Measurements from ENCODE around the gene GET3. TPM values are rescaled to one million over a fixed set of nuclear protein-coding genes. Genes with fewer than 3 reads are reported as not detected.
A peak's percentile ranks its signal among the peaks of the same experiment; 100 is the strongest.

The GET3 gene
- total RNA-seq, 2 donors from 2014 or later, result 46.4 to 56.9 TPM

DNA sequence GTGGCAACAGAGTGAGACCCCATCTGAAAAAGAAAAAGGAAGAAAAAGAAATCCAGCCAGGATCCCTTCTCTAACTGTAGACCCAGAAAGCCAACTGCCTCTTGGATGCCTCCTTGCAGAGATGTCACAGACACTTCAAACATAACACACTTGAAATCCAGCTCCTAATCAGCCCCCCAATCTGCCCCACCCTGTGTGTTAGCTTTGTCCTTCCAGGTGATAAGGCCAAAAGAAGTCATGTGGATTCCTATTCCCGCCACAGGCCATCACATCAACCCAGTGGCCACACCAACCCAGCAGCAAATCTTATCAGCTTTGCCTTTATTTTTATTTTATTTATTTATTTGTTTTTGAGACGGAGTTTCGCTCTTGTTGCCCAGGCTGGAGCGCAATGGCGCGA lies 22.4 kb downstream of the GET3 start:
- H3K27ac Mint-ChIP-seq, result no peak overlapping the region
- H3K36me3 Mint-ChIP-seq, result no peaks in the 10 kb centered on the region
- ATAC-seq (no peak), DNase-seq (ENCODE audit: low spot score in 2 of 2) (no peak)
- H3K9me3 Mint-ChIP-seq, result no peaks in the 10 kb centered on the region

DNA sequence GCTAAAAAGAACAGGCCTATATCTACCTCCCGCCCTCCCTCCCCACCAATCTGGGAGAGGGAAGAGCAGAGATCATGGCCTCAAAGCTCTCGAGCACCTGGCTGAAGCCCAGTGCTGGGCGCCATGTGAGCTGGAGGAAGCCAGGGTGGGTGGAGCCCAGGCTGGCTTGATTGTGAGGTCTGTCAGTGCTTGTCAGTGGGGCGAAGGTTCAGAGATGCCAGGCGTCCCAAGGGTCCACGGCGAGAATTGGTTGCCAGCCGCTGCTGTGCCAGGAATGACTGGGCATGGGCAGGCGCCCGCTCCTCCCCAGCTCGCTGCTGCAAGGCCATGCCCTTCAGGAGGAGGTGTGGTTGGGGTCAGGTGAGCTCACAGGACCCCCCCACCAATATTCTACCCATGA lies 25.8 kb downstream of the GET3 start:
- no peak for ATAC-seq
- H3K27ac Mint-ChIP-seq, result no peak overlapping the region
- no peak for DNase-seq (ENCODE audit: low spot score in 2 of 2)
- no peaks in the 10 kb centered on the region for H3K36me3 Mint-ChIP-seq
- no peaks in the 10 kb centered on the region for H3K9me3 Mint-ChIP-seq

DNA sequence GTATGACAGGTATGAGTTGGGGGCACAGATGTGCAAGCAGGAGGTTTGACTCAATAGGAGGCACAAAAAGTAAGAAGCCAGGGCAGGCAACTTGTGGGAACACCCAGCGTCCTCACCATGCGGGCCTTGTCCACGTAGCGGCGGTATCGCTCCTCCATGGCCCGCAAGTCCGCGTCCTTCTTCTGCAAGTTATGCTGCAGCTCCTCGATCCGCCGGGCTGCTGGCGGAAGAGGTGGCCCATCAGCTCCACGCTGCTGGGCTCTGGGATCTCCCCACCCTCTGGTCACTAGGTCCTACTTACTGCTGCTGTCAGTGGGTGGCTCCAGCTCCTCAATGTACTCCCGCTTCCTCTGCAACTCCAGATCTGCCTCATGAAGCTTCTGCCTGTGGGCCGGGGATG lies 27.4 kb downstream of the GET3 start:
- Mint-ChIP-seq H3K36me3 (no peaks in the 10 kb centered on the region), H3K27ac (no peak overlapping the region), H3K9me3 (no peaks in the 10 kb centered on the region)
- DNase-seq (ENCODE audit: low spot score in 2 of 2) (no peak), ATAC-seq (no peak)

DNA sequence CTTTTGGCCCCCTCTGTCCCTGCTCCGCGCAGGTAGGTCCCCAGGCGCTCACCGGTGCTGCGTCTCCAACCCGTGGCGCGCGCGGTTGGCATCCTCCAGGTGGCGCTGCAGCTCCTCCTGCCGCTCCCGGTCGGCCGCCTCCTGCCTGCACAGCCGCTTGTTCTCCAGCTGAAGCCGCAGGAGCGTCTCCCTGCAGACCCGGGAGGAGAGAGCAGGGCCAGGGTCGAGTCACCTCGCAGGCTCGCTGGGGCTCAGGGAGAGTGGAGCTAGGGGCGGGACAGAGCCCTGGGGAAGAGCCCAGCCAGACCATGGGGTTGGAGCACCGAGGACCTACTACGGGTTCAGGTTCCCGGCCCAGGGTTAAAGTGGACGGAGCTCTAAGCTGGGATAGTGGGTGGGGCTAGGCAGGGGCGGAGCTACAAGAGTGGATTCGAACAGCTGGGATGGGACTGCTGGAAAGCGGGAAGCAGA lies 28.8 kb downstream of the GET3 start:
- no peaks in the 10 kb centered on the region for H3K36me3 Mint-ChIP-seq
- H3K27ac Mint-ChIP-seq, result no peak overlapping the region
- DNase-seq (ENCODE audit: low spot score in 2 of 2), result peak; percentile 82 to 94
- ATAC-seq, result peak; percentile 91 to 92
- no peaks in the 10 kb centered on the region for H3K9me3 Mint-ChIP-seq

DNA sequence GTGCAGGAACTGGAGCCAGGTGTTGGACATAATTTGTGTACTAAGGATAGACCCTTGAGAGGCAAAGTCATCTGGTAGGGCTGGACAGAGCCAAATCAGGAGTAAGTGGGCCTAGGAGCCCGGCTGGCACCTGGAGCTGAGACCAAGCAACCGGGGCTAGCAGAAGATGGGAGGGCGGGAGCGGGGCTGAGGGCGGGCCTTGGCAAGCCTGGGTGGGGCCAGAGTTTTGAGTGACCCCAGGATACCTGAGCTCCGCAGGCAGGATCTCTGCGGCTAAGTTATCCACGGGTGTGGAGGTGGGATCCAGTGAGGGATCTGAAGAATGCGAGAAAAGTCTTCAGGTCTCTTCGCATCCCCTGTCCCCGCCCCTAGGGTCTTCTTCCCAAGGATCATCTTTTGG lies 29.9 kb downstream of the GET3 start:
- no peaks in the 10 kb centered on the region for H3K9me3 Mint-ChIP-seq
- no peaks in the 10 kb centered on the region for H3K36me3 Mint-ChIP-seq
- ATAC-seq (no peak), DNase-seq (ENCODE audit: low spot score in 2 of 2) (no peak)
- no peak overlapping the region for H3K27ac Mint-ChIP-seq

DNA sequence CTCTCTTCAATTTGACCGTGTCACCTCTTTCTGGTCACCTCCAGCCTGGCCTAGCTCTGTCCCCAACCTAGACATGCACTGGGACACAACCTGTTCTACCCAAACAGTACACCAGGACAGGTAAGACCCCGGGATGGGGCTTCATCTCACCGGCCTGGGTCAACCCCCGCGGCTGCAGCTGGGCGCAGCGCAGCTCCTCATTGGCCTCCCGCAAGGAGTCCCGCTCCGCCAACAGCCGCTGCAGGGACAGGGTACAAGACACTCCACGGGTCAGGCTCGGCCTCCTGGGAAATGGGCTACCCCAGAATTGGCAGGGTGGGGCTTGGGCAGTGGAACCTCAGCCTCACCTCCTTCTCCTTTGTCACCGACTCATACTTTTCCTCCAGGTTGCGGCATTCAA lies 30.4 kb downstream of the GET3 start:
- Mint-ChIP-seq H3K36me3 (no peaks in the 10 kb centered on the region), H3K9me3 (no peaks in the 10 kb centered on the region)
- ATAC-seq, result no peak

DNA sequence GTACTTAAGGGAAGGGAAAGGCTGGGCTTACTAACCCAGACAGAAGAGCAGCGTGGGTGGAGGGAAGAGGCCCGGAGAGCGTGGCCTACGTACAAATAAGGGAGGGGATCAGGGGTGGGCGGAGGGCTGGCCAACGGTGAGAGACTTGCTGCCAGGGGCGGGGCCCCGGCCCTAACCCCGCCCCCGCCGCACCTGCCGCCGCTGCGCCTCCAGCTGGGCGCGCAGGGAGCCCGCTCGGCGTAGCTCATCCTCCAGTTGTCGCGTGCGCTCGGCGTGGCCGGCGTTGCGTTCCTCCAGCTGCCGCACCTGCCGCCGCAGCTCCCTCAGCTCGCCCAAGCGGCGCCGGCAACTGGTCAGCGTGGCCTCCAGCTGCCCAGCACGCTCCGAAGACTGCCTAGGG lies 32.4 kb downstream of the GET3 start:
- Mint-ChIP-seq H3K27ac (no peak overlapping the region), H3K9me3 (no peaks in the 10 kb centered on the region), H3K36me3 (no peaks in the 10 kb centered on the region)
- no peak for DNase-seq (ENCODE audit: low spot score in 2 of 2)
- peak; percentile 55 to 65 for ATAC-seq

More for the DNA sequence above, 30.4 kb downstream of the GET3 start:
- no peak for DNase-seq (ENCODE audit: low spot score in 2 of 2)
- no peak overlapping the region for H3K27ac Mint-ChIP-seq

DNA sequence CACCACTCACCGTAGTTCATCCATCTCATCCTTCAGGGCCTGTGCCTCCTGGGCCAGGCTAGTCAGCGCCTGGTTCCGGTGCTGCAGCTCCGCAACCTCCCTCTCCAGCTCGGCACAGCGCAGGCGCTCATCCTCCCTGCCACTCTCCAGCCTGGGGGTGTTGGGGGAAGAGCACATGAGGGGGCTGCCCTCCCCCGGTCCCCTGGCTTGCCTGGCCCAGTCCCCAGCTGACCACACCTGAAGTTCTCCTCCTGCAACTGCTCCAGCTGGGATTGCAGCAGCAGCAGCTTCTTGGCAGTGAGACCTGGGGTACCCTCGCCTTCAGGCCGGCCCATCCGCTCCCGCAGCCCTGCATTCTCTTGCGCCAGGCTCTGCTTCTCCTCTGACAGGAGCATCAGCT lies 33.6 kb downstream of the GET3 start:
- no peaks in the 10 kb centered on the region for H3K9me3 Mint-ChIP-seq
- no peak overlapping the region for H3K27ac Mint-ChIP-seq
- DNase-seq (ENCODE audit: low spot score in 2 of 2) (no peak), ATAC-seq (no peak)
- no peaks in the 10 kb centered on the region for H3K36me3 Mint-ChIP-seq

DNA sequence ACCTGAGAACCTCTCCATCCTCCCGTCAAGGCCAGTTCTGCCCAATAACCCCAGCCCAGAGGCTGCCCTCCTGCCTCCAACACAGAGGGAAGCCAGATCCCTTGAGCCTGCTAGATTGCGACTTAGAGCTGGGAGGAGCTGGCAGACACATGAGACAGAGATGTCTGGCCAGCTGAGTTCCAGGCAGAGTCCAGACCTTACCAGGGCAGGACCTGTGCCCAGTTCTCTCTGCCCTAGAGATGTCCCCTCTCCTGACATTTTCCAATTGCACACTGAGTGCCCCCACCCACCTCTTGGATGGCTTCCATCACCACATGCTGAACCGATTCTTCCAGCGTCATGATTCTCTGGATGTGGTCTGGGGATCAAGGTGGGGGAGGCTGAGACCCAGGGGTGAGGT lies 35.0 kb downstream of the GET3 start:
- H3K27ac Mint-ChIP-seq, result no peak overlapping the region
- H3K36me3 Mint-ChIP-seq, result no peaks in the 10 kb centered on the region
- ATAC-seq, result no peak

DNA sequence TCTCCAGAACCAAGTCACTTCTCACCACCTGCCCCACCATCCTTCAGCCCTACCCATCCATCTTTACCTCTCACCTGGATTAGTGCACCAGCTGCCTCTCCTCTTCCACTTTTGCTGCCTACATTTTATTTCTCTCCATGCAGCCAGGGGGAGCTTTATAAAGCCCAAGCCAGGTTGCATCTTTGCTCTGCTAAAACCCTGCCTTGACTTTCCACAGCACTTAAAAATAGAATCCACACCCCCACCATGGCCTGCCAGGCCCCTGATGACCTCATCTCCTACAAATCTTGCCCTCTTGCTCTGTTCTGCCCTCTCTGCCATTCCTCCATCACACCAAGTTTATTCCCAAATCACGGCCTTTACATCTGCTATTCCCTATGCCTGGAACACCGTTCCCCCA lies 36.3 kb downstream of the GET3 start:
- DNase-seq (ENCODE audit: low spot score in 2 of 2), result no peak
- peaks cover 0 to 4% of the 10 kb centered on the region in 2 donors for H3K36me3 Mint-ChIP-seq
- H3K27ac Mint-ChIP-seq, result no peak overlapping the region
- H3K9me3 Mint-ChIP-seq, result no peaks in the 10 kb centered on the region
- no peak for ATAC-seq

More for the DNA sequence above, 35.0 kb downstream of the GET3 start:
- DNase-seq (ENCODE audit: low spot score in 2 of 2), result no peak
- H3K9me3 Mint-ChIP-seq, result no peaks in the 10 kb centered on the region

DNA sequence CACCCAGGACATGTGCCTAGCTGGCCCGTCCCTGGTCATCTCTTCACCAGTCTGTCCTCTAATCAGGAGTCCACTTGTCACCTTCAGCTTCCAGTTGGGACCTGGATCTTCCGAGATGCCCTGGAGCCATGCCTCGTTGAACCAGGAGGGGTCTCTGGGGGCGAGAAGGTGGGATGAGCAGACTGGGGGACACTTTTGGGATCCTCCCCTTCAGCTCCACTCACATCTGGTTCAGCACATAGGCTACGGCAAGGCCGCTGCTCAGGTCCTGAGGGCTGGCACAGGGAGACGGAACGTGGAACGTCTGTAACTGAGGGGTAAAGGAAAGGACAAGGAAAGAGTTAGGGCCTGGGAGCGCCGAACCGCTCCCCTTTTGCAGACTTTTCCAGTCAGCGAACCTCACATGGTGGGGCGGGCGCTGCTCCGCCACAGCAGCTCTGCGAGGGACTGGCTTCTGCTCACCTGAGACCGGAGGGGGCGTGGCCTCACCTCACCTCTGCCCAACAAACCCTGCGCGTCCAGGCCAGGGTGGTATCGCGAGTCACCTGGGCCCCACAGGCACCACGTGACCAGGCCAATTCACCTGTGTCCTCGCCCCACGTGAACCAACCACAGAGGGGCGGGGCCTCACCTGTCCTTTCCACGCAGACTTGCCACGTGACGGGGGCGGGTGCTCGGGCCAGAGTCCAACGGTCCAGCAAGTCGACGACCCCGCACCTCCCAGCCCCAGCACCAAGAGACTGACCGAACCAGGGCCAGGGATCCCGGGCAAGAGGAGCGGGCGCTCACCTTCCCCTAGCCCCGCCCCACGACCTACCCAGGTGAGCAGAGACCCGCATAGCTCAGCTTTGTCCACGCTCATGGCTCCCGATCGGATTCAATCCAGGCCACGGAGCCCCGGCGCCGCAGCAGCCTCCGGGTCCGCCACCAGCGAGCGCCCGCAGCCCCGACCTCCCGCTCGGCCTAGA lies 37.6 kb downstream of the GET3 start, which contains the start of gene HOOK2:
Gene HOOK2 (minus strand): TSS at position 965 of the 968 bp plus-strand sequence. CDS start 103 bp downstream, at position 862.
- no peak for DNase-seq (ENCODE audit: low spot score in 2 of 2)
- Mint-ChIP-seq H3K36me3 (peaks cover 0 to 5% of the 10 kb centered on the region in 2 donors), H3K27ac (peak within 1 kb of the TSS; percentile 30 to 74), H3K9me3 (no peaks in the 10 kb centered on the region)
- no peak for ATAC-seq

DNA sequence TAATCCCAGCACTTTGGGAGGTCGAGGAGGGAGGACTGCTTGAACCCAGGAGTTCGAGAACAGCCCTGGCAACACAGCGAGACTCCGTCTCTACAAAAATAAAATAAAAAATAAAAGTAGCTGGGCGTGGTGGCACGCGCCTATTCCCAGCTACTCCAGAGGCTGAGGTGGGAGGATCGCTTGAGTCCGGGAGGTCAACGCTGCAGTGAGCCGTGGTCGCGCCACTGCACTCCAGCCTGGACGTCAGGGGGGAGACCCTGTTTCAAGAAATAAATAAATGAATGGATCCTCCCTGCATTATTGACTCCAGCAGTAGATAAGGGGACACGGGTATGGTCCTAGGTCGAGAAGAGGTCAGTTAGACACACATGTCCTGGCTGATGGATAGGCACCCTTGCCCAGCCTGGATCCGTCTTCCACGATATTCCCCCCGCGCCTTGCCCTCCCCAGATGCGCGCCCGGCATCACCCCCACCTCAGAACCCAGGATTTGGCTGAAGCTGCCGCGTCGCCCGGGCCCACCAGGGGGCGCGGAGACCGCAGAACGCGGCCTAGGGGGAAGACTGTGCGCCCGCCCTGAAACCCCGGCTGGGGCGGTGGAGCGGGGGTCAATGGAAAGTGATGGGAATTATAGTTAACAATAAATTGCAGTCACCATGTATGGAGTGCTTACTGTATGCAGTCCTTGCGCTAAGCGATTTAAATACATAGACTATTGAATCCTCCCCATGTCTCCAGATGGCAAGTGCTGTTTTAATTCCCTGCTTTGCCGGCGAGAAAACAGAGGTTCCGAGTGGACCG lies 40.1 kb downstream of the GET3 start:
- Mint-ChIP-seq H3K9me3 (no peaks in the 10 kb centered on the region), H3K36me3 (peaks cover 0 to 5% of the 10 kb centered on the region in 2 donors), H3K27ac (peak overlapping the region; percentile 86 to 87)
- DNase-seq (ENCODE audit: low spot score in 2 of 2), result peak; percentile 81 to 94
- ATAC-seq, result peak; percentile 45 to 47

DNA sequence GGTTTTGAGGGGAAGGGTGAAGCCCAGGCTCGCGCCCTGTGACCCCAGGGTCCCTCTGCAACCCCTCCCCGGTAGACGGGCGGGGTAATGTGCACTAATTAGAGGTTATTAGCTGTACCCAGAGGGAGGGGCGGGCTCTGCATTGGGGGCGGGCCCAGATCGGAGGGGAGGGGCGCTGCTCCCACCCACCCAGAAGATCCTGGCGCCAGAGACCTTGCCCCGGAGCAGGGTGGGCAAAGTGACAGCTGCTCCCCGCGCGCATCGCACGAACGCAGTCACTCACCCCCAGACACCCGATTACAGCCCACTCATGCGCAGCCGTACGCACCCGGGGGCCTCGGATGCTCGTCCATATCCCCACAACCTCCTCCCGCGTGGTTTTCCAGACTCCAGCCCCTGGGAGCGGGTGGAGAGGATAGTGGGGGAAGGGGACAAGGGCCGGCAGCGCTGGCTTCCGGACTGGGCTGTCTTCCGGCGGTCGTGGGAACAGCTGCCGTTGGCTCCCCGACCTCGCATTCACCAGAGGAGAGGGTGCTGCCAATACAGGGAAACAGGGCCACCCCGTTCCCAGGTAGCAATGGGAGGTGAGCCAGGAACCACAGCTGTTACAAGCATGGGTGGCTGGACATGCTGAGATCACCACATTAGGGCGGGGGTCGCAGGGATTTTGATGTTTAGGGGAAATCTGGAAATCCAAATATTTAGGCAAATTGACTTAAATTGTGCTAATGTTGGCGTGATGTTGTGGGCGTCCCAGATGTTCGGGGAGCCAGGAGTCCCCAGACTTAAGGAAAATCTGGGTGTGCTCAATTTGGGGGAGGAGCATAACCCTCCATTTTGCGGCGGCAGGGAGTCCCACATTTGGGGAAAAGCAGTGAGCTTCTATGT lies 41.0 kb downstream of the GET3 start:
- peaks cover 0 to 5% of the 10 kb centered on the region in 2 donors for H3K36me3 Mint-ChIP-seq
- DNase-seq (ENCODE audit: low spot score in 2 of 2), result peak; percentile 54 to 64
- peak in 1 of 2 donors; percentile 20 for ATAC-seq
- H3K9me3 Mint-ChIP-seq, result no peaks in the 10 kb centered on the region
- H3K27ac Mint-ChIP-seq, result peak overlapping the region; percentile 86 to 87

DNA sequence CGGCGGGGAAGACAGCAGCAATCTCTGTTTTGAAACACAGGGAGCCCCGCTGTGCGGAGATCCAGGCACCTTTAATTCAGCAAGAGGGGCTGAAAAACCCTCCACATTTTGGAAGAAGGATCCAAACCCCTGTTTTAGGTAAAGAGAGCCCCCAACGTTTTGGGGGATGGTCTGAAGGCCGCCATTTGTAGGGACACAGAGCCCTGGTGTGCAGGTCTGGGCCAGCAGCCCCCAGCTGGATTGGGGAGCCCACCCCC lies 41.5 kb downstream of the GET3 start:
- peaks cover 0 to 5% of the 10 kb centered on the region in 2 donors for H3K36me3 Mint-ChIP-seq
- ATAC-seq, result no peak
- H3K27ac Mint-ChIP-seq, result peak overlapping the region; percentile 86 to 87
- no peaks in the 10 kb centered on the region for H3K9me3 Mint-ChIP-seq
- no peak for DNase-seq (ENCODE audit: low spot score in 2 of 2)

DNA sequence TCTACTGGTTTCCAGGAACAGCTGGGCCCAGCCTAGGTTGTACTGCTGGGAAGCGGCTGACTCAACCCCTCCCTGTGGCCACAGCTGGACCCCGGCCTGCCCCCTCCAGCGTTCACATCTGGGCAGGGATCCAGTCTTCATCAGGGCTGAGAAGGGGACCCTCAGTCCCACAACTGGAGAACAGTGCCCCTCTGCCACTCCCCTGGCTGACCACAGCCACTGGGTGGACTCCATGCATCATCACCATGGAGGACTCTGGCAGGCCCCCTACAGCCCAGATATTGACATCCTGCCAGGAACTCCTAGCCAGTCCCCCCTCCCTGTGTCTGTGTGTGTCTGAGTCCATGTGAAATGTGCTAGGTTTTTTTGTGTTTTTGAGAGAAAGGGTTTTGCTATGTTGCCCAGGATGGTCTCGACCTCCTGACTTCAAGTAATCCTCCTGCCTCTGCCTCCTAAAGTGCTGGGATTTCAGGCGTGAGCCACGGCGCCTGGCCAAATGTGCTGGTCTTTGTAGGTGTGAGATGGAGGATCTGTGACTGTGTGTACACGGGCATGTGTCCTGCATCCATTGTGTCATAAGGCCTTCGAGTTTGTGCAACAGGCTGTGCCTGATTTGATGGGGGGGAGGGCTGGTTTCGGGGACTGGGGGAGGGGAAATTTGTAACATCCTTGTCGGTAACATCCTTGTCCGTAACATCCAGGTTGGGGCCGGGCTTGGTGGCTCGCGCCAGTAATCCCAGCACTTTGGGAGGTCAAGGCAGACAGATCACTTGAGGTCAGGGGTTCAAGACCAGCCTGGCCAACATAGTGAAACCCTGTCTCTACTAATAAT lies 42.1 kb downstream of the GET3 start:
- peaks cover 0 to 5% of the 10 kb centered on the region in 2 donors for H3K36me3 Mint-ChIP-seq
- peak overlapping the region; percentile 79 to 87 for H3K27ac Mint-ChIP-seq
- ATAC-seq (no peak), DNase-seq (ENCODE audit: low spot score in 2 of 2) (no peak)
- no peaks in the 10 kb centered on the region for H3K9me3 Mint-ChIP-seq

DNA sequence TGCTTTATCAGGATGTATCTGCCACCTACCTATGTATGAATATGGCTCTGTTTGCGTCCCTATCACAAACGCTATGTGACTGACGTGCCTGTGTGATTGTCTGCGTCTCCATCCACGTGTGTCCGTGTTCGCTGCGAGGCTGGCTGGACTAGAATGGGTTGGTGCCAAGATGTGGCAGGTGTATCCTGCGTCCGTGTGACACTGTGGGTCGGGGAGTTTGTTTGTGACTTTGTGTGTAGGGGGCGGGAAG lies 44.8 kb downstream of the GET3 start:
- Mint-ChIP-seq H3K36me3 (peaks cover 0 to 5% of the 10 kb centered on the region in 2 donors), H3K9me3 (no peaks in the 10 kb centered on the region), H3K27ac (peak overlapping the region in 1 of 2 donors; percentile 96)
- no peak for ATAC-seq
- no peak for DNase-seq (ENCODE audit: low spot score in 2 of 2)
